ENCODE data around the gene CLRN2.
A peak's percentile ranks its signal among the peaks of the same experiment; 100 is the strongest.
"Not testable (repeated sequence)": the region's sequence is repeated elsewhere in the genome, so short reads cannot be mapped to it uniquely, and the experiment has no call there.

The CLRN2 gene

GRCh38 chr4:17510582-17510981 lies 4.4 kb upstream of the CLRN2 start:
- DNase-seq = no peak

- DNase-seq = no peak
These were observed 3.9 kb upstream of the CLRN2 start for GRCh38 chr4:17511051-17511450.

- no peak for DNase-seq
These were observed 3.4 kb upstream of the CLRN2 start for GRCh38 chr4:17511509-17511949.

GRCh38 chr4:17511950-17512795 lies 2.8 kb upstream of the CLRN2 start, which contains the start of gene QDPR:
TSS of gene QDPR (minus strand) at chr4:17512090. CDS start at chr4:17512054, 36 bp downstream.
- peak; percentile 49 for DNase-seq

- no peak for DNase-seq
These were observed 1.8 kb upstream of the CLRN2 start for GRCh38 chr4:17512973-17513665.

- DNase-seq = no peak
These were observed 761 bp downstream of the CLRN2 start for GRCh38 chr4:17515445-17516407.

GRCh38 chr4:17516980-17517379 lies 2.0 kb downstream of the CLRN2 start:
- DNase-seq = no peak

- DNase-seq = no peak
These were observed 2.7 kb downstream of the CLRN2 start for GRCh38 chr4:17517664-17518063.

- no peak for DNase-seq
These were observed 6.6 kb downstream of the CLRN2 start for GRCh38 chr4:17521595-17521994.

- no peak for DNase-seq
These were observed 8.7 kb downstream of the CLRN2 start for GRCh38 chr4:17523662-17524061.

- DNase-seq = no peak
These were observed 11.9 kb downstream of the CLRN2 start for GRCh38 chr4:17526695-17527477.

GRCh38 chr4:17528551-17529165 lies 13.7 kb downstream of the CLRN2 start:
- no peak for DNase-seq

GRCh38 chr4:17531538-17532285 lies 16.7 kb downstream of the CLRN2 start:
- DNase-seq = no peak

- DNase-seq = no peak
These were observed 19.7 kb downstream of the CLRN2 start for GRCh38 chr4:17534705-17535104.

- DNase-seq = no peak
These were observed 20.3 kb downstream of the CLRN2 start for GRCh38 chr4:17535242-17535641.

- DNase-seq = no peak
These were observed 20.9 kb downstream of the CLRN2 start for GRCh38 chr4:17535906-17536305.

- not testable (repeated sequence) for DNase-seq
These were observed 22.1 kb downstream of the CLRN2 start for GRCh38 chr4:17537060-17537459.

GRCh38 chr4:17544205-17544604 lies 29.2 kb downstream of the CLRN2 start:
- DNase-seq = no peak

- no peak for DNase-seq
These were observed 29.9 kb downstream of the CLRN2 start for GRCh38 chr4:17544831-17545234.

GRCh38 chr4:17545374-17546140 lies 30.6 kb downstream of the CLRN2 start:
- no peak for DNase-seq
